ENCODE measurements around the gene ATP6V0E2. TPM values are rescaled to one million over a fixed set of nuclear protein-coding genes. Genes with fewer than 3 reads are reported as not detected.
"Not testable (repeated sequence)": the region's sequence is repeated elsewhere in the genome, so short reads cannot be mapped to it uniquely, and the experiment has no call there.

Gene ATP6V0E2
- polyA plus RNA-seq, 3 donors from 2014 or later, result 72.8 to 80.5 (median 73.9) TPM

- H3K4me3 Mint-ChIP-seq; H3K36me3 Mint-ChIP-seq; DNase-seq; H3K4me1 Mint-ChIP-seq; H3K27ac Mint-ChIP-seq; H3K9me3 Mint-ChIP-seq; H3K27me3 Mint-ChIP-seq (ENCODE audit: low read depth in 3 of 3): not testable (repeated sequence)
Measured at GRCh38 chr7:149912126-149912525, 38.4 kb downstream of the ATP6V0E2 start.

- not testable (repeated sequence) for DNase-seq; H3K4me1 Mint-ChIP-seq; H3K27ac Mint-ChIP-seq; H3K27me3 Mint-ChIP-seq (ENCODE audit: low read depth in 3 of 3); H3K4me3 Mint-ChIP-seq; H3K9me3 Mint-ChIP-seq; H3K36me3 Mint-ChIP-seq
Measured at GRCh38 chr7:149926414-149926813, 52.6 kb downstream of the ATP6V0E2 start.

Other genes with a start within 250 kb of the ATP6V0E2 start
- gene ZNF467, start 100.4 kb upstream of the ATP6V0E2 start, polyA plus RNA-seq, result 1 to 10 TPM in 2 of 3 donors, not detected in 1; 1.5 to 2.3 TPM
- 1 to 10 TPM; 1.9 to 5.5 (median 2.5) TPM for gene ZNF862, start 35.6 kb upstream of the ATP6V0E2 start, polyA plus RNA-seq

Measured in immature natural killer cell (primary cell).